A673 (cell line): ENCODE results near the gene LRRC57.

ENCODE experiments used
- EZH2 ChIP-seq: fragments of 200-600 bp; sonication (generic); IDR thresholded peaks from 2 replicates; pipeline ENCODE4 v1.6.1; 2017; ENCODE audit warnings: borderline replicate concordance, low read depth, mild to moderate bottlenecking, mixed read lengths, antibody characterized with exemption, low read length; ENCODE audit not compliant: poor library complexity, severe bottlenecking
- TF ChIP-seq, protein P1 (sequence below): fragments of 300-800, 200-600 bp; sonication (generic); conservative IDR thresholded peaks from 2 replicates; pipeline ENCODE4 v1.5.1; 2017; ENCODE audit warnings: low read depth, mild to moderate bottlenecking, antibody characterized with exemption, low read length, moderate library complexity, mixed read lengths

DNA sequence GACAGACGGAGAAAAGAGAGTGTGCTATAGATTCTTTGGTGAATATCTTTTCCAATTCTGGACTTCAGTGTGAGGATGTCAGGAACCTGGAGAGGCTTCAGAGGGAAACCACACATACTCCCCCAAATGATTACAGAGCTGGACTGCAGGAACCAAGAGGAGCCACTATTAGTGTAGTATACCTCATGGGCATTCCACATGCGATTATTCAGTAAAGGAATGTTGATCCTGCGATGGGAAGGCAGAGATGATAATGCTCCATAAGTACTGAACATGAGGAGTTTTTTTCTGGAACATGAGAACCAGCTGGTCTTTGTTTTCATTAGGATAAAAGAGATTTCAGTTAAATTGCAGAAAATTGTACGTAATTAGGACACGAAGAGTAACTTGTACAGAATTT, 45.5 kb upstream of the LRRC57 start:
- TF ChIP-seq, protein P1, sequence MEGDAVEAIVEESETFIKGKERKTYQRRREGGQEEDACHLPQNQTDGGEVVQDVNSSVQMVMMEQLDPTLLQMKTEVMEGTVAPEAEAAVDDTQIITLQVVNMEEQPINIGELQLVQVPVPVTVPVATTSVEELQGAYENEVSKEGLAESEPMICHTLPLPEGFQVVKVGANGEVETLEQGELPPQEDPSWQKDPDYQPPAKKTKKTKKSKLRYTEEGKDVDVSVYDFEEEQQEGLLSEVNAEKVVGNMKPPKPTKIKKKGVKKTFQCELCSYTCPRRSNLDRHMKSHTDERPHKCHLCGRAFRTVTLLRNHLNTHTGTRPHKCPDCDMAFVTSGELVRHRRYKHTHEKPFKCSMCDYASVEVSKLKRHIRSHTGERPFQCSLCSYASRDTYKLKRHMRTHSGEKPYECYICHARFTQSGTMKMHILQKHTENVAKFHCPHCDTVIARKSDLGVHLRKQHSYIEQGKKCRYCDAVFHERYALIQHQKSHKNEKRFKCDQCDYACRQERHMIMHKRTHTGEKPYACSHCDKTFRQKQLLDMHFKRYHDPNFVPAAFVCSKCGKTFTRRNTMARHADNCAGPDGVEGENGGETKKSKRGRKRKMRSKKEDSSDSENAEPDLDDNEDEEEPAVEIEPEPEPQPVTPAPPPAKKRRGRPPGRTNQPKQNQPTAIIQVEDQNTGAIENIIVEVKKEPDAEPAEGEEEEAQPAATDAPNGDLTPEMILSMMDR: no peak
- no peak for TF ChIP-seq EZH2
